Measurements from ENCODE around the gene IGF1R.

GRCh38 chr15:98933406-98933805 lies 285.1 kb downstream of the IGF1R start:
- TF ChIP-seq CTCF (IDR thresholded peaks at IDR 0.05; ENCODE audit: insufficient read depth, low read length) (no peak), SPI1 (IDR thresholded peaks at IDR 0.05; ENCODE audit: borderline replicate concordance, low read depth) (no peak), GABPA (IDR thresholded peaks at IDR 0.05; ENCODE audit: low read depth) (no peak), POLR2AphosphoS5 (IDR thresholded peaks at IDR 0.05; ENCODE audit: low read depth) (no peak)
